GM12891 (cell line): ENCODE measurements around the gene SNX10.

ENCODE experiments used
- DNase-seq: peaks from one replicate; pipeline ENCODE4 v3.0.0; 2011; ENCODE audit warnings: low spot score; ENCODE audit not compliant: insufficient read length
- FAIRE-seq: peaks from 2 replicates; lab custom pipeline; 2011; peaks lifted over from hg19 to GRCh38; lab: Jason Lieb, UNC
- PAX5 ChIP-seq: IDR thresholded peaks from 2 replicates; pipeline ENCODE4 v1.6.1; 2011; ENCODE audit warnings: low read length, moderate library complexity, mild to moderate bottlenecking; ENCODE audit not compliant: insufficient read depth, severe bottlenecking
- POLR2A ChIP-seq: IDR thresholded peaks from 2 replicates; pipeline ENCODE4 v1.6.1; 2011; ENCODE audit warnings: low read depth, low read length, control low read depth
- POLR2AphosphoS5 ChIP-seq: IDR thresholded peaks from 2 replicates; pipeline ENCODE4 v1.6.1; 2011; ENCODE audit warnings: low read depth, low read length, control low read depth
- POU2F2 ChIP-seq: IDR thresholded peaks from 2 replicates; pipeline ENCODE4 v1.6.1; 2011; ENCODE audit warnings: low read depth, mild to moderate bottlenecking, control low read depth, low read length, moderate library complexity
- SPI1 ChIP-seq: IDR thresholded peaks from 2 replicates; pipeline ENCODE4 v1.6.1; 2011; ENCODE audit warnings: low read depth, low read length, control low read depth
- TAF1 ChIP-seq: IDR thresholded peaks from 2 replicates; pipeline ENCODE4 v1.6.1; 2011; ENCODE audit warnings: low read depth, low read length, control low read depth

Gene SNX10

GRCh38 chr7:26398427-26398755 is 106.7 kb downstream of the SNX10 start:
- DNase-seq (peak; percentile 62), FAIRE-seq (no peak)
- TF ChIP-seq TAF1 (peak; percentile 44; the same call in 1 of the 2 replicates), POLR2A (no peak), PAX5 (no peak), POU2F2 (0 out of 2 replicates have a peak, but pooled peaks have one; percentile 8), POLR2AphosphoS5 (no peak), SPI1 (no peak)

GRCh38 chr7:26398756-26399509 is 107.3 kb downstream of the SNX10 start:
- peak; percentile 70 for DNase-seq
- TF ChIP-seq SPI1, result peak; percentile 54
- no peak for TF ChIP-seq TAF1
- TF ChIP-seq POLR2A, result peak; percentile 60
- peak; percentile 51; the same call in 1 of the 2 replicates for TF ChIP-seq POLR2AphosphoS5
- TF ChIP-seq POU2F2, result peak; percentile 98
- peak; percentile 96 for FAIRE-seq

GRCh38 chr7:26399736-26400135 is 108.1 kb downstream of the SNX10 start:
- DNase-seq, result no peak
- FAIRE-seq, result no peak
- no peak for TF ChIP-seq POLR2A
- TF ChIP-seq POLR2AphosphoS5, result no peak
- TF ChIP-seq SPI1, result no peak
- TF ChIP-seq POU2F2, result no peak
- TF ChIP-seq PAX5, result no peak
- TF ChIP-seq TAF1, result no peak

- FAIRE-seq (no peak), DNase-seq (no peak)
- no peak for TF ChIP-seq SPI1
- no peak for TF ChIP-seq POLR2A
- TF ChIP-seq POLR2AphosphoS5, result no peak
- no peak for TF ChIP-seq POU2F2
- TF ChIP-seq TAF1, result no peak
- TF ChIP-seq PAX5, result no peak
Measured at GRCh38 chr7:26403640-26404039, 112.0 kb downstream of the SNX10 start.

GRCh38 chr7:26404189-26404996 is 112.7 kb downstream of the SNX10 start:
- TF ChIP-seq POU2F2 (no peak), POLR2AphosphoS5 (no peak), PAX5 (no peak), POLR2A (no peak)
- FAIRE-seq, result no peak
- DNase-seq, result no peak

- FAIRE-seq, result no peak
- DNase-seq, result no peak
Measured at GRCh38 chr7:26406433-26406832, 114.8 kb downstream of the SNX10 start.

GRCh38 chr7:26409661-26410547 is 118.2 kb downstream of the SNX10 start:
- FAIRE-seq (no peak), DNase-seq (no peak)
- TF ChIP-seq PAX5, result no peak

More at GRCh38 chr7:26406433-26406832, 114.8 kb downstream of the SNX10 start:
- no peak for TF ChIP-seq POLR2A
- TF ChIP-seq PAX5, result no peak
- no peak for TF ChIP-seq SPI1
- TF ChIP-seq POLR2AphosphoS5, result no peak
- TF ChIP-seq POU2F2, result no peak
- no peak for TF ChIP-seq TAF1

GRCh38 chr7:26413007-26413691 is 121.5 kb downstream of the SNX10 start:
- TF ChIP-seq TAF1, result no peak
- TF ChIP-seq POLR2AphosphoS5, result no peak
- no peak for TF ChIP-seq PAX5
- TF ChIP-seq POLR2A, result no peak
- TF ChIP-seq POU2F2, result no peak
- TF ChIP-seq SPI1, result no peak
- FAIRE-seq, result no peak
- no peak for DNase-seq

GRCh38 chr7:26416004-26416403 is 124.3 kb downstream of the SNX10 start:
- TF ChIP-seq PAX5, result no peak
- no peak for TF ChIP-seq POLR2AphosphoS5
- TF ChIP-seq SPI1, result no peak
- no peak for TF ChIP-seq POU2F2
- TF ChIP-seq POLR2A, result no peak
- no peak for TF ChIP-seq TAF1
- no peak for FAIRE-seq
- DNase-seq, result no peak
